Activated T-cell treated with anti-CD3 and anti-CD28 coated beads for 24 hours (primary cell): Measurements from ENCODE around the gene IFT43.

Experiments used
- DNase-seq: peaks from one replicate; pipeline ENCODE4 v3.0.0-alpha.2; 2020; ENCODE audit warnings: low read depth

Gene IFT43

GRCh38 chr14:76112889-76113624 is 127.5 kb downstream of the IFT43 start:
- no peak for DNase-seq

DNA sequence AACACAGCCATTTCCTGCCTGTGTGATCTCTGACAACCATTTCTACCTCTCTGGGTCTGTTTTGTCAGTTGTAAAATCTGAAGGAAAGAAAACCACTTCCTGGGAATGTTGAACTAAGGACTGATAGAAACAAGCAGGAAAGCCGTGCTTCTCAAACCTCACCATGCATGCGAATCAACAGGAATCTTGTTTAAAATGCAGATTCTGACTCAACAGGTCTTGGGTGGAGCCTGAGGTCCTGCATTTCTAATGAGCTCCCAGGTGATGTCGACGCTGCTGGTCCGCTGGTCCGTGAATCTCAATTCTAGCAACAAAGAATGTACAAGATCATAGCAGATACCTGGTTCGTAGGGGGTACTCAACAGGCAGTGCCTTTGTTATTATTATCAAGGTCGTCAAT is 128.1 kb downstream of the IFT43 start:
- DNase-seq, result no peak

DNA sequence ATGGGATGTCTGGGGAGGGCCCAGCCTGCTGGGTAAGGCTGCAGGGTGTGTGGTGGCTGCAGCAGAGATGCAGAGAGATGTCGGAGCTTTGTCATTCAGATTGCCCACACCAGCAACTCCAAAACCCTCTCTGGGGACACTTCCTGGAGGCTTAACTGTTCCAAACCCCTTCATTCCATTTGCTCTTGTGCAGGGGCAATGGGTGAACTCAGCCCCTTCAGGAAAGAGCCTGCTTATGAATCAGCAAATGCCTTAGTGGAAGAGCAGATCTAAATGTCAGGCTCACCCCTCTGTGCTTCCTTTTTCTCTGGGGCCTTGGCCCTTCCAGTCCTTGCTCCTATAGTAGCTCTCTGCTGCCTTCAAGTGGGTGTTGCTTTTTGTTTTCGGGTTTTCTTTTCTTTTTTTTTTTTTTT is 129.5 kb downstream of the IFT43 start:
- DNase-seq, result no peak

- DNase-seq, result no peak
Observed at GRCh38 chr14:76117789-76118484, 132.4 kb downstream of the IFT43 start.

DNA sequence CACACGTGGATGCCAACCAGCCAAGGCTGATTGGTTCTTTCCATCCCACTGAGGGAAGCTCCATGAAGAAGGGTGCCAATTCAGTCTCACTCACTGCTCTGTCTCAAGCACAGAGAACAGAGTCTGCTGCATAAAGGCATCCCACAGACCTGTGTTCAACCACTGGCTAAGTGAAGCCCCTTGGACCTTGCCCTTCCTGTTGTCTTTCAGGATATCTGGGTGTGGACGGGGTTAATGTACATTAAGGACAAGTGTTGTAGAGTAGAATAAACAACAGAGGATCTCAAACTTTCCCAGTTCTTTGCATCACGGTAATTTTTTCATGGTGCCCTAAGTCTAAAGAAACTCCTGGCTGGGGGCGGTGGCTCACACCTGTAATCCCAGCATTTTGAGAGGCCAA is 133.0 kb downstream of the IFT43 start:
- no peak for DNase-seq

DNA sequence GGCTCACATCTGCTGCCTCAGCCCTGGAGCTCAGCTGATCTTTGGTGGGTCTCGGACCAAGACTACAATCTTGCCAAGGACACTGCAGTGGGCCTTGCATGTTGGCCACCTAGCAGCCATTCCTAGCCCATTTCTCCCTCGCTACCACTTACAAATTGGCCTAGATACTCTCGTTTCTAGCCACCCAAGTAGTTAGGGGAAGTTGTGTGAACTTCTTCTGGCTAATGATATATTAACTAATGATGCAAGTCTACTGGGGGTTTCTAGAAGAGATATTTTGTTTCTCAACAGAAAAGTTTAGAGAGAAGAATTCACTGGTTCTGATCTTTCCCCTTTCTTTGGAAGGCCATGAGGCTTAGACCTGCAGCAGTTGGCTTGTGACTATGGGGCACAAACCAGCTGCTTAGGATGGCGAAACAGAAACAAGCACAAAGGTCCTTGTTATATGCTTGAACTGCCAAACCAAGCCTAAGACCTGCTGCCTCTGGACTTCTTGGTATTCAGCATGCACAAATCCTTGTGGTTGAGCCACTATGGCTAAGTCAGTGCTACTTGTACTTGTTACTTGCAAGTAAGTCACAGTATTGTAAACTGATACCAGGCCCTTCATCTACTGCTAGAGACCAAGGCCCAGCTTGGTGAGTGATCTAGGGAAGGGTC is 135.7 kb downstream of the IFT43 start:
- DNase-seq, result no peak

DNA sequence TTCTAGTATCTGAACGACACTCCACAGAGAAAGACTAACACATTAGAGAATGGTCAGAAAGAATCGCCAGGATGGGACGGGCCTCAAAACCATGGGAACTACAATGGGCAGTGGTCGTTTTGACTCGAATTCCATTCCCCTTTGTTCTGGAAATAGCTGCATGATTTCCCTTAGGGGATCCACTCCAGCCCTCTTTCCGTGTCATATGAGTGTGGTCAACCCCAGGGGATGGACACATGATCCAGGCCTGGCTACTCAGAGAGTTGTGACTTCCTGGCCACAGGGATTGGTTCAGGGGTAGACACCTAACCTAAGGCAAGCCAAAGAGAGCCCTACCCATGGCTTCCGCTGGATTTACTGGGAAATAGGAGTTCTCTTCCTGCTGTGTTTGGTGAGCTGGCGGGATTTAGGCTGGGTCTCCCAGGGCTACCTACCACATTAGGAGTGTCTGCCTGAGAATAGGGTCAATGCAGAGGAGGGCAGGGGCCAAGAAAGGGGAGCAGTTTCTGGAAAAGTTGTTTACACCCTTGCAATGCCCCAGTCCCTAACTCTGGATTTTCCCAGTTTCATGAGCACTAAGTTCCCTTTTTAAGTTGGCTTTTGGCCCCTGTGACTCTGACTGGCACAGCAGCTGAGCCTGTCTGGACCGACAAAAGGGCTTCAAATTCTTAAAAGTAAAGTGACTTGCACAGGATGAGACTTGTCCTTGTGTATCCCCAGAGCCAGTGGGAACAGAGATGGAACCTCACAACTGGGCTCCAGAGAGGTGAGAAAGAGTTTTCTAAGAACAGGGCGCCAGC is 138.1 kb downstream of the IFT43 start:
- DNase-seq, result no peak

DNA sequence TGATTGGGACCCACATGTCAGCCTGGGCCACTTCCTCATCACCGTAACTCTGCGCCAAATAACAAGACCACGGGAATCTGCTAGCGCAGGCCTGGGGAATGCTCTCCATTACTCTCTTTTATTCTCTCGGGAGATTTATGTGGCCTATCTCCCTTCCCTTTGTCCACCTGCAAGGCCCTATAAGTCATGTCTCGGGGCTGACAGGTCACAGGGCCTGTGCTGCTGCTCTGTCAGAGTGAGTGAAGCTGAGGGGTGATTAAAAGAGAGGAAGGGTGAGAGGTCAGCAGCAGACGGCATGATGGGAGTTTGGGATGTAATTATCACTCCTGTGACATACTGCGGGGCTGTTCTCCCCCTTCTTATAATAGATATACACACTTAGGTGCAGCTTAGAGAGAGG is 139.9 kb downstream of the IFT43 start:
- DNase-seq, result no peak

- no peak for DNase-seq
Observed at GRCh38 chr14:76126076-76126475, 140.5 kb downstream of the IFT43 start.

DNA sequence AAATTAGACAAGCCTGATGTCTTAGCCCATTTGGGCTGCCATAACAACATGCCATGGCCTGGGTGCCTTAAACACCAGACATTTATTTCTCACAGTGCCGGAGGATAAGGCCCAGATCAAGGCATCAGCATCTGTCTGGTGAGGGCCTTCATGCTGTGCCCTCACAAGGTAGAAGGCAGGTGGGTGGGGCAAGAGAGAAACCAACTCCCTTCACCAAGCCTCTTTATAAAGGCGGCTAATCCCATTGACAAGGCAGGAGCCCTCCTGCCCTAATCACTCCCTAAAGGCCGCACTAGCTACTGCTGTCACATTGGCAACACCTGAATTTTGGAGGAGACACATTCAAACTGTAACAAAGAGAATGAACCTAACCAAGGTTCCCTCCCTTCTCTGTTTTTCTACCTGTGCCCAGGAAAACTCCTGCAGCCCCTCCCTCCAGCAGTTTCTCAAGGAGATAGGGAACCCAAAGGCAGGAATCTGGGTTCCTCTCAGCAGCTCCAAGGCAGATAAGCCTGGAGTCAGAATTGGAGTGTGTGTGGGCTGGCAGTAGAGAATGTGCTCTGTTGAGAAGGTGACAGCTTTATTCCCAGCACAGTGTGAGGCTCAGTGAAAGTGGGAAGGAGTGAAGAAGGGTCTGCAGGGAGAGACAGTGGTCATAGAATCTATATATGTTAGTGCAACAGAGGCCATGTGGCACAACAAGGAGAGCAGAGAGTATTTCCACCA is 144.5 kb downstream of the IFT43 start:
- DNase-seq, result no peak

DNA sequence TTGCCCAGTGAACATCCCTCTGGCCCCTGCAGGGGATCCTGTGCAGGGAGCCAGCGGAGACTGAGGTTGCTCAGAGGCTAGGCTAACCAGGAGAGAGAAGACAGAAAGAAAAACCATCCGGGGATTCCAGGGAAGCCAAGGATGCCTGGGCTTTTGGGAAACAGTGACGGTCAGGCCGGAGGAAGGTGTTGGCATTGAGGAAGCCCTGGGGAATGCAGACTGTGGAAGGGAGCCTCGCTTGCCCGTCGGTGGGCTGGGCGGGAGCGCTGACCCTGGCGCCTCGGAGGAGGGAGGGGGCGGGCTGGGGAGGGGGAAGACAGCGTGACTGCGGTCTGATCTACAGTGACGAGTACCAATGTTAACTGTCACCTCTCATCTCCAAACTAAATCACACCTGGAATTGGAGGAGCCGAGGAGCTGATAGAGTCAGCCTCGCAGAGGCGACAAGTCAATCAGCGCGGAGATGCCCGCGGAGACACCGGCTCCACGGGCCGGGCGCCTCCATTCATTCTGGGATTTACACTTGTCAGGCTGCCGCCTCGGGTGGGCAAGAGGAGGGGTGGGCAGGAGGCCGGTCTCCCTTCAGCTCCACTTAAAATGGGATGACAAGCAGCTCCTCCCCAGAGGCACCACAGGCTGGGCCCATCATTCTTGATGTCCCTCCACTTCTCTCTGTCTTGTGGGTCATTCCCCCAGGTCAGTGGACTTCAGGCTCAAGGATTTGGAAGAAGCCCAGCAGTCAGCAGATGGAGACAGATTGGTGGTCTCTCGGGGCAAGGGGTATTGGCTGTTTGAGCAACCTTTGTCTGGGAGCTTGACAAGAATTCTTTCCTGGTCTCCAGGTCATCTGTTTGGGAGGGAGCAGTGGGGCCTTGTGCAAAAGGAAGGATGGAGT is 145.8 kb downstream of the IFT43 start:
- no peak for DNase-seq

- no peak for DNase-seq
Observed at GRCh38 chr14:76133103-76133502, 147.5 kb downstream of the IFT43 start.
